DMS79 treated with DMSO at 0.1 percent for 48 hours (cell line): Measurements from ENCODE around the gene SUOX.
"Not testable (repeated sequence)": the region's sequence is repeated elsewhere in the genome, so short reads cannot be mapped to it uniquely, and the experiment has no call there.

Experiments used
- DNase-seq: peaks from one replicate; lab custom pipeline; 2025; lab: John Stamatoyannopoulos, UW

Gene SUOX

GRCh38 chr12:55983232-55983842 lies 13.7 kb upstream of the SUOX start:
- no peak for DNase-seq

- DNase-seq: no peak
Measured at GRCh38 chr12:55984861-55985260, 12.2 kb upstream of the SUOX start.

- DNase-seq: no peak
Measured at GRCh38 chr12:55985341-55985740, 11.7 kb upstream of the SUOX start.

- DNase-seq: not testable (repeated sequence)
Measured at GRCh38 chr12:55985976-55986375, 11.1 kb upstream of the SUOX start.

- DNase-seq: no peak
Measured at GRCh38 chr12:55991110-55991509, 6.0 kb upstream of the SUOX start.

- no peak for DNase-seq
Measured at GRCh38 chr12:55993230-55993853, 3.7 kb upstream of the SUOX start.

GRCh38 chr12:55995366-55995765 lies 1.7 kb upstream of the SUOX start:
- DNase-seq: no peak

GRCh38 chr12:55996201-55996714 lies 818 bp upstream of the SUOX start:
- DNase-seq: peak; percentile 45

- no peak for DNase-seq
Measured at GRCh38 chr12:55997535-55997859, 421 bp downstream of the SUOX start.

- not testable (repeated sequence) for DNase-seq
Measured at GRCh38 chr12:55999522-55999921, 2.4 kb downstream of the SUOX start.

GRCh38 chr12:55999999-56000540 lies 3.0 kb downstream of the SUOX start:
- DNase-seq: not testable (repeated sequence)

GRCh38 chr12:56001487-56002100 lies 4.5 kb downstream of the SUOX start:
- no peak for DNase-seq

- not testable (repeated sequence) for DNase-seq
Measured at GRCh38 chr12:56003376-56003775, 6.3 kb downstream of the SUOX start.

GRCh38 chr12:56004211-56004610 lies 7.1 kb downstream of the SUOX start:
- no peak for DNase-seq

GRCh38 chr12:56007564-56008559 lies 10.8 kb downstream of the SUOX start:
- peak; percentile 44 for DNase-seq

- DNase-seq: no peak
Measured at GRCh38 chr12:56010111-56010570, 13.1 kb downstream of the SUOX start.

GRCh38 chr12:56011509-56012090 lies 14.5 kb downstream of the SUOX start:
- DNase-seq: no peak

GRCh38 chr12:56013482-56013881 lies 16.4 kb downstream of the SUOX start:
- DNase-seq: no peak

- peak; percentile 70 for DNase-seq
Measured at GRCh38 chr12:56014205-56014604, 17.1 kb downstream of the SUOX start.

GRCh38 chr12:56017181-56017580 lies 20.1 kb downstream of the SUOX start:
- DNase-seq: no peak

GRCh38 chr12:56018356-56018755 lies 21.3 kb downstream of the SUOX start:
- DNase-seq: no peak
